ENCODE results near the gene EDEM1. TPM values are rescaled to one million over a fixed set of nuclear protein-coding genes. Genes with fewer than 3 reads are reported as not detected.
A peak's percentile ranks its signal among the peaks of the same experiment; 100 is the strongest.

The EDEM1 gene
- total RNA-seq, 1 donor from 2014 or later: 185 TPM

DNA sequence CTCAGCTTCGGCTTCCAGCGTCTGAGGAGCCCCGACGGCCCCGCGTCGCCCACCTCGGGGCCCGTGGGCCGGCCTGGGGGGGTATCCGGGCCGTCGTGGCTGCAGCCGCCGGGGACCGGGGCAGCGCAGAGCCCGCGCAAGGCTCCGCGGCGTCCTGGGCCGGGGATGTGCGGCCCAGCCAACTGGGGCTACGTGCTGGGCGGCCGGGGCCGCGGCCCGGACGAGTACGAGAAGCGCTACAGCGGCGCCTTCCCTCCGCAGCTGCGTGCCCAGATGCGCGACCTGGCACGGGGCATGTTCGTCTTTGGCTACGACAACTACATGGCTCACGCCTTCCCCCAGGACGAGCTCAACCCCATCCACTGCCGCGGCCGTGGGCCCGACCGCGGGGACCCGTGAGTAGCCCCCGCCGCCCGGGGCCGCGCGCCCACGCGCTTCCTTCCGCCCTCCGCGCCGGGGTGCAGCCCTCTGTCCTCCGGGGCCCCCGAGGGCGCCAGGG, 462 bp downstream of the EDEM1 start:
- intact Hi-C loops (cut with micrococcal nuclease): loop anchor here (1.0 to 10.0 kb wide), 9 partner anchors 9 to 695 kb away; partner anchors contain the start of genes ARL8B and ITPR1
- peak overlapping the region; percentile 99 for H3K27ac Mint-ChIP-seq

DNA sequence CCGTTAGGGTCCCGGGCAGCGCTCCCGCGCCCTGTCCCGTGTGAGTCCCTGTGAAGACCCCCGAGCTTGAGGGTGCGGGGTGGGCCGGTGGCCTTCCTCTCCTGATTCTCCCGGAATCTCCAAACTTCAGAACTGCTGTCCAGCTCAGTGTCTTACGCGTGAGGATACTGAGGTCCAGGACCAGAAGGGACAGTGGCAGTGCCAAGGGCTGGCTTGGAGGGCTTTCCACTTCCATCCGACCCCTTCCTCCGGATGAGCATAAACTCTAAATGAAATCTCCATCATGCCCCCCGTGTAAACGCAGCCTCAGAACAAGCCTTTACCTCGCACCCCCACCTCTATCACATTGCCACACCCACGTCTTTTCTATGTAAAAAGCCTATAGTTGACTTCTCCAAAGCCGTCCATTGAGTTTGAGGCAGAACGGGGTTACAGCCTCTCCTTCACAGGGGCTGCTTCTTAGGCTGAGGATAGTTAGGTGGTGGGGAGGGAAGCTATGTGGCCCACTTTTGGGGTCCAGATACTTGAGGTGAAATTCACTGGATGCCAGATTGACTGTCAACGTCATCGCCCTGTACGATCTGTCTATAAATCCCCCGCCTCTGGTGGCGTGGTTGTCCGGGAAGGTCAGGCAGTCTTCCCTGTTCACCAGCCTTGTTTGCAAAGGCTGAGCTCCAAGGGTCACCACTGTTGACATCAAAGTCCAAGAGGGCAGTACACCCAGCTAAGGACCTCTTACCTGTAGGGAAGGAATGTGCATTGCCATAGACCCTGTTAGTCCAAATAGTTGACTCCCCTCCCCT, 1.1 kb downstream of the EDEM1 start:
- TF ChIP-seq, protein P1, sequence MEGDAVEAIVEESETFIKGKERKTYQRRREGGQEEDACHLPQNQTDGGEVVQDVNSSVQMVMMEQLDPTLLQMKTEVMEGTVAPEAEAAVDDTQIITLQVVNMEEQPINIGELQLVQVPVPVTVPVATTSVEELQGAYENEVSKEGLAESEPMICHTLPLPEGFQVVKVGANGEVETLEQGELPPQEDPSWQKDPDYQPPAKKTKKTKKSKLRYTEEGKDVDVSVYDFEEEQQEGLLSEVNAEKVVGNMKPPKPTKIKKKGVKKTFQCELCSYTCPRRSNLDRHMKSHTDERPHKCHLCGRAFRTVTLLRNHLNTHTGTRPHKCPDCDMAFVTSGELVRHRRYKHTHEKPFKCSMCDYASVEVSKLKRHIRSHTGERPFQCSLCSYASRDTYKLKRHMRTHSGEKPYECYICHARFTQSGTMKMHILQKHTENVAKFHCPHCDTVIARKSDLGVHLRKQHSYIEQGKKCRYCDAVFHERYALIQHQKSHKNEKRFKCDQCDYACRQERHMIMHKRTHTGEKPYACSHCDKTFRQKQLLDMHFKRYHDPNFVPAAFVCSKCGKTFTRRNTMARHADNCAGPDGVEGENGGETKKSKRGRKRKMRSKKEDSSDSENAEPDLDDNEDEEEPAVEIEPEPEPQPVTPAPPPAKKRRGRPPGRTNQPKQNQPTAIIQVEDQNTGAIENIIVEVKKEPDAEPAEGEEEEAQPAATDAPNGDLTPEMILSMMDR (IDR thresholded peaks at IDR 0.05): no peak
- ATAC-seq (ENCODE audit: low read depth): peak; percentile 18
- H3K27ac Mint-ChIP-seq: peak overlapping the region; percentile 99
- intact Hi-C loops (cut with micrococcal nuclease): loop anchor here (1.0 to 10.0 kb wide), 3 partner anchors 9 to 474 kb away; no protein-coding TSS in a partner anchor
- no peaks in the 10 kb centered on the region for H3K27me3 Mint-ChIP-seq
- H3K4me3 Mint-ChIP-seq: peak overlapping the region; percentile 98
- DNase-seq: no peak
- H3K4me1 Mint-ChIP-seq: peaks cover 73% of the 10 kb centered on the region
- POLR2A ChIA-PET: interaction anchor here (0.8 to 6.6 kb wide), 10 partner anchors 8 to 694 kb away, joined by 3 to 129 read pairs (median 18); partner anchors contain the start of genes ARL8B, BHLHE40 and ITPR1
- CTCF ChIA-PET: interaction anchor here (1.3 to 2.1 kb wide), 3 partner anchors 10 to 65 kb away, joined by 3 to 8 read pairs (median 3); no protein-coding TSS in a partner anchor
- no peaks in the 10 kb centered on the region for H3K9me3 Mint-ChIP-seq
- peaks cover 41% of the 10 kb centered on the region for H3K36me3 Mint-ChIP-seq (ENCODE audit: low read depth)

More for the DNA sequence above, 462 bp downstream of the EDEM1 start:
- CTCF ChIA-PET: interaction anchor here (1.3 to 2.1 kb wide), 3 partner anchors 11 to 64 kb away, joined by 3 to 8 read pairs (median 3); no protein-coding TSS in a partner anchor
- POLR2A ChIA-PET: interaction anchor here (1.3 to 6.6 kb wide), 11 partner anchors 9 to 694 kb away, joined by 3 to 129 read pairs (median 15); partner anchors contain the start of genes ARL8B, BHLHE40 and ITPR1
- no peaks in the 10 kb centered on the region for H3K27me3 Mint-ChIP-seq
- H3K36me3 Mint-ChIP-seq (ENCODE audit: low read depth): peaks cover 39% of the 10 kb centered on the region
- H3K9me3 Mint-ChIP-seq: no peaks in the 10 kb centered on the region
- ATAC-seq (ENCODE audit: low read depth) (peak; percentile 10), DNase-seq (peak; percentile 65)
- H3K4me1 Mint-ChIP-seq: peaks cover 73% of the 10 kb centered on the region
- TF ChIP-seq, protein P1 (IDR thresholded peaks at IDR 0.05): no peak
- peak overlapping the region; percentile 98 for H3K4me3 Mint-ChIP-seq

DNA sequence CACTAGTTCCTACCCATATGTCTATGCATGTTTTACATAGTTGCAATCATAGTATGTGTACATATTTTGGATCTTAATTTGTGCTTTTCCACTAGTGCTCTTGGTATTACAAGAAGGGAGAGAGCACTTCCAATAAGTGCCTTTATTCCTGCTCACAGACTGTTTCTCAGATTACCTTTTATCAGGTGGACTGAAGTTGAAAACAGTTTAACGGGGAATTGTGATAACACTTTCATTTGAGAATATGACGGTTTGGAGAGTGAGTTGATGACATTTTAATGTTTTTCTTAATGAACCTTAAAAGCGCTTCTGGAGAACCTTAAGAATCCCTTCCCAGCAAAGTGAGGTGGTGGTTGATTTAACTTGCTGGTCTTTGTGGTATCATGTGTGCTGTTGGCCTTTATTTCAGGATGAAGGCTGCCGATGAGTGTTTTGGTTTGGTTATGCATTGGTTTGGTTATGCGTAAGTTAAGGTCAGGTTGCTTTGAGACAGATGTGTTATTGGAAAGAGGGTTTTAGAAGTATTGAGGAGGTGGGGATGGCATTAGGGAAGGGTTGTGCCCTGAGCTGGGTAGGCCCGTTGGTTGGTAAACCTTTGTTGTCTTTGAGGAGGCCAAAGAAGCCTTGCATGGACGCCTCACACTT, 2.8 kb downstream of the EDEM1 start:
- TF ChIP-seq, protein P1 (IDR thresholded peaks at IDR 0.05): no peak
- intact Hi-C loops (cut with micrococcal nuclease): no loop called here
- ATAC-seq (ENCODE audit: low read depth) (no peak), DNase-seq (no peak)
- H3K36me3 Mint-ChIP-seq (ENCODE audit: low read depth): peaks cover 57% of the 10 kb centered on the region
- no peaks in the 10 kb centered on the region for H3K9me3 Mint-ChIP-seq
- H3K27ac Mint-ChIP-seq: peak overlapping the region; percentile 99
- no peaks in the 10 kb centered on the region for H3K27me3 Mint-ChIP-seq
- H3K4me3 Mint-ChIP-seq: peak overlapping the region; percentile 98
- H3K4me1 Mint-ChIP-seq: peaks cover 73% of the 10 kb centered on the region
- CTCF ChIA-PET: interaction anchor here (1.3 to 2.1 kb wide), 2 partner anchors 54 to 65 kb away, joined by 3 to 8 read pairs; no protein-coding TSS in a partner anchor
- POLR2A ChIA-PET: interaction anchor here (0.6 to 6.6 kb wide), 7 partner anchors 7 to 212 kb away, joined by 6 to 129 read pairs (median 28); partner anchors contain the start of genes ARL8B and BHLHE40

DNA sequence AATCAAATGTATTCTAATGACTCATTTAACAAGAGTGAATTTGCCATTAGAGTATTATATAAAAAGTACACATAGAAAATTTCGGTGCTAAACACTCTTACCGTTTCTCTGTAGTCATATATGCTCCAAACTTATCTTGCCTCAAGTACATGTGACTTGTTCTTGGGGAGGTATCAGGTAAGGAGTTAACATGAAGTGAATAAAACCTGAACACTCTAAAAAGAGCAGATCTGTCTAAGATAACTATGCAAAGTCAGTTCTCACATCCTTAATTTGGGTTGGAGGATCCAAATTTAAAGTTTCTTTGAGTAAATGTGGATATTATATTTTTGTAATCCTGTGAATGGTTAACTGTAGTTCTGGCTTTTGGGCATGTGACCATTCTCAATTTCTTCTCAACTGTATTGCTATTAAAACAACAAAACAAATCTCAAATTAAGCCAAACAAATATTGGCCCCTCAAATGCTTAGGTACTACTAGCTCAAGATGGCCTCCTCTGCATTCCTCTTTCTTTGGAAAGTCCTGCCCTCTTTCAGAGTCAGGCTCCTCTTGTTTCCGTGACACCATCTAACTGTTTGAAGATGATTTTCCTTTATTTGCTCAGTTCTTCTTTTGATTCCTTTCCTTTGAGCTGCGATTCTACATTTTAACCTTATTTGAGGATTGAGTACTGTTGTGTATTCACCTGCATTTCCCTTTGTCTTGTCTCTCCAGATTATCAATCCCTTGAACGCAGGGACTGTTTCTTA, 4.2 kb downstream of the EDEM1 start:
- CTCF ChIA-PET: interaction anchor here (0.7 kb wide), 1 partner anchor 14 kb away, joined by 3 read pairs; no protein-coding TSS in a partner anchor
- ATAC-seq (ENCODE audit: low read depth) (no peak), DNase-seq (no peak)
- H3K9me3 Mint-ChIP-seq: no peaks in the 10 kb centered on the region
- H3K4me1 Mint-ChIP-seq: peaks cover 73% of the 10 kb centered on the region
- POLR2A ChIA-PET: interaction anchor here (0.8 to 1.9 kb wide), 6 partner anchors 9 to 213 kb away, joined by 3 to 8 read pairs (median 4); no protein-coding TSS in a partner anchor
- intact Hi-C loops (cut with micrococcal nuclease): loop anchor here (1.0 kb wide), 1 partner anchor 14 kb away; no protein-coding TSS in a partner anchor
- peaks cover 71% of the 10 kb centered on the region for H3K36me3 Mint-ChIP-seq (ENCODE audit: low read depth)
- no peaks in the 10 kb centered on the region for H3K27me3 Mint-ChIP-seq
- peak overlapping the region; percentile 87 for H3K27ac Mint-ChIP-seq
- TF ChIP-seq, protein P1 (IDR thresholded peaks at IDR 0.05): no peak
- peak overlapping the region; percentile 79 for H3K4me3 Mint-ChIP-seq

Measured in activated B cell treated with CpG ODN at 0.5 μM for 24 hours (primary cell).